COLO668 (cell line): ENCODE results near the gene OR14I1.
"Not testable (repeated sequence)": the region's sequence is repeated elsewhere in the genome, so short reads cannot be mapped to it uniquely, and the experiment has no call there.

Experiments
- DNase-seq: peaks from one replicate; lab custom pipeline; 2025; ENCODE audit not compliant: unreplicated experiment; lab: John Stamatoyannopoulos, UW

Gene OR14I1

GRCh38 chr1:248688527-248689298 is 13.9 kb downstream of the OR14I1 start:
- DNase-seq = no peak

DNA sequence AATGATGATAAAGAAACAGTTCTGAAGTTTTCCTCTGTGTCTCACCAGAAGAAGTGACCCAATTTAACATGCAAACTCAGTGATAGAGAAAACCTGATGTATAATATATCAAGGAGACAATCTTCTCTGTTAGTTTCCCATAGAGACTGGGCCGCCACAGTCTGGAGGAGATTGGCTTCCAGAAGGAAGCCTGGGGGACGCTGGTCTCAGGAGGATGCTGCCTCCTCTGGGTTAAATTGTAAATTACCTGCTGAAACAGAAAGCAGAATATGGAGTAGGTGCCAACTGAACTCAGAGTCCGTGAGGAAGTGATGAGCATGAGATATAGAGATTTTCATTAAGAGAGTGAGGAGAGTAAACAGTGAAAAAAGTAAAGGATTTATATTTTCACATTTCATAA is 15.8 kb downstream of the OR14I1 start:
- peak; percentile 23 for DNase-seq

GRCh38 chr1:248681651-248682050 is 20.9 kb downstream of the OR14I1 start:
- no peak for DNase-seq

DNA sequence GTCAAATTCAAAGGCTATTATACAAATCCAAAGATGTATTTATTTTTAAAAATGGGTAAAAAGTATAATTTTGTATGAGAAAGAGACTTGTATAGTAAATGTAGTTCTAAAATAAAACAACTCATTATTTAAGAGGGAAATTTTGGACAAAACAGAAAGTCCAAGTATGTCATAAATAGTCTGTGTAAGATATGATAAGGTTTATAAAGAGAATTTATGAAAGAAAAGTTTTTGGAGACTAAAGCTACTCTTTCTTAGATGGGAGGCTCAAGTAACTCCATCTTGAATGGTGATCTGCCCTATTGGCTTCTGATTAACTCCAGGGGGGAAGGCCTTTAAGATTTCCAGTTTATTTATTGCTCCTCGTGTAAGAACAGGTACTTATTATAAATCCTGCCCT is 32.6 kb downstream of the OR14I1 start:
- no peak for DNase-seq

GRCh38 chr1:248663453-248664328 is 38.9 kb downstream of the OR14I1 start:
- not testable (repeated sequence) for DNase-seq

- DNase-seq = not testable (repeated sequence)
These were observed 45.8 kb downstream of the OR14I1 start for GRCh38 chr1:248656797-248657196.

DNA sequence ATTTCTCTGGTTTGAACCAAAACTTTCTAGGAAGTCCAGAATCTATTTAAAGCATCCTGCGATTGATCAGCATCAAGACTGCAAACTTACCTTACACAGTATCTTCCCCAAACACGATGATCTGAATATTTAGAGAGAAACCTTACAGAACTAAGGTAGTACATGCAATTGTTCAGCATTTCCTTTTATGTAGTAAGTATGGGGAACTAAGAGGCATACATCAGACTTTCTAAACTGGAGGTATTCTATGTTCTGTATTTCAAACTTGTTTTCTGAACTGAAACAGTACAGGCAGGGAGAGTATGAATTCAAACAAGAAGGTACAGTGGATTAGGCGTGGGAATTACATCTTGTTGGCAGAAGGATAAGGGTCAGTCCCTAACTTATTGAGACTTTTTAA is 47.2 kb downstream of the OR14I1 start, which contains the start of gene OR2T27:
Gene OR2T27, minus strand, starts transcription at position 175 of the 400 bp plus-strand sequence. CDS start 4,644 bp downstream, outside the sequence.
- DNase-seq = not testable (repeated sequence)
